HG02798 (cell line): ENCODE data around the gene MCAT.
A peak's percentile ranks its signal among the peaks of the same experiment; 100 is the strongest.

ENCODE experiments used
- ATAC-seq: cut with Tn5 transposase; IDR thresholded peaks from one replicate; pipeline ENCODE4 v1.9.1; 2021; ENCODE audit warnings: mild to moderate bottlenecking; ENCODE audit not compliant: unreplicated experiment, poor library complexity

Gene MCAT

GRCh38 chr22:43142880-43143562, at the start of gene MCAT:
Gene MCAT (minus strand): TSS chr22:43143398. CDS start chr22:43143348, 50 bp downstream.
- ATAC-seq: peak; percentile 90

- ATAC-seq: no peak
Observed at GRCh38 chr22:43191831-43192230, 48.6 kb upstream of the MCAT start.

GRCh38 chr22:43188829-43189545, 45.8 kb upstream of the MCAT start:
- ATAC-seq: no peak

GRCh38 chr22:43187171-43188099, 44.2 kb upstream of the MCAT start:
- peak; percentile 94 for ATAC-seq

GRCh38 chr22:43186272-43187170, 43.3 kb upstream of the MCAT start, which contains the start of gene TTLL12:
Gene TTLL12 (minus strand): TSS chr22:43187134. CDS start chr22:43187069, 65 bp downstream.
- ATAC-seq: peak; percentile 52

GRCh38 chr22:43185860-43186261, 42.7 kb upstream of the MCAT start:
- no peak for ATAC-seq

GRCh38 chr22:43183496-43184277, 40.5 kb upstream of the MCAT start:
- no peak for ATAC-seq

GRCh38 chr22:43182726-43183125, 39.5 kb upstream of the MCAT start:
- ATAC-seq: no peak

GRCh38 chr22:43182118-43182517, 38.9 kb upstream of the MCAT start:
- ATAC-seq: no peak

- ATAC-seq: no peak
Observed at GRCh38 chr22:43181321-43182076, 38.3 kb upstream of the MCAT start.

GRCh38 chr22:43180670-43181069, 37.5 kb upstream of the MCAT start:
- ATAC-seq: no peak

GRCh38 chr22:43179911-43180195, 36.7 kb upstream of the MCAT start:
- ATAC-seq: no peak

- ATAC-seq: no peak
Observed at GRCh38 chr22:43179146-43179910, 36.1 kb upstream of the MCAT start.

- ATAC-seq: no peak
Observed at GRCh38 chr22:43177479-43177878, 34.3 kb upstream of the MCAT start.

GRCh38 chr22:43176090-43176489, 32.9 kb upstream of the MCAT start:
- ATAC-seq: no peak

- ATAC-seq: no peak
Observed at GRCh38 chr22:43174941-43175531, 31.8 kb upstream of the MCAT start.

- no peak for ATAC-seq
Observed at GRCh38 chr22:43173976-43174720, 30.9 kb upstream of the MCAT start.
